Myocyte (in vitro differentiated cells): ENCODE data around the gene SERPINA1. TPM values are rescaled to one million over a fixed set of nuclear protein-coding genes. Genes with fewer than 3 reads are reported as not detected.

Experiments
- DNase-seq: peaks from one replicate; pipeline ENCODE4 v3.0.0-alpha.2; 2012; ENCODE audit warnings: low read depth
- total RNA-seq: library from RNA; depleted of rRNA; stranded (reverse); fragments of >200 nt; gene quantifications from 2 replicates; pipeline ENCODE4 v1.2.3, GENCODE V29; 2014

The SERPINA1 gene
- total RNA-seq, 1 donor from 2014 or later = not detected

- no peak for DNase-seq
Observed at GRCh38 chr14:94398182-94398479, 9.7 kb upstream of the SERPINA1 start.

- no peak for DNase-seq
Observed at GRCh38 chr14:94397289-94398181, 9.1 kb upstream of the SERPINA1 start.

- no peak for DNase-seq
Observed at GRCh38 chr14:94396628-94397225, 8.3 kb upstream of the SERPINA1 start.

DNA sequence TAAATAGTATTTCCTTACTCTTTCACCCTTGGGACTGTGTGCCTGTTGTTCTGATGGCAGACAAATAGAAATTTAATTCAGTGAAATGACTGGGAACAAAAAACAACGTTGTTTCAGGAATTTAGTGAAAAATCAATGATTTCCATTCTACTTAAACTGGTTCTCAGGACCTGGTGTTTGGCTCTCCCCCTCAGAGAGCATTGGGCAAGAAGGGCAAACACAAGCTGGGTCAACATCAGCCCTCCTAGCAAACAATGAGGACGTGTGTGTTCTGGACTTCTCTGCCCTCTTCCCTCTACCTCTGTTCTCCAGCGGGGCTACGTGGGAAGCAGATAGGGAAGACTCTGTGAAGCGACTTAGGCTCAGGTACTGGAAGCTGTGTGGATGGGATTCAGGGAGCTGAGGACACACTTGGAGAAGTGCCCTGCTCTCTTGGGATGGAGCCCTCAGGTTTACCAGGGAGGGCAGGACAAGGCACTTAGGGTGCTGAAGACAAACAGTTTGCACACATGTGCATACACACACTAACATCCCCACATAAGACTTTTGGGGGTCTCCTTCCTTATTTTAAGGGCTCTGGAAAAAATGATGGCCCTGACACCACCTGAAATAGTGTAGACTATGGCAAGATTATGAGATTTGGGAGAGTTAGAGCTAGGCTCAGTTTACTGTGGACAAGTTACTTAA is 7.6 kb upstream of the SERPINA1 start:
- no peak for DNase-seq

- no peak for DNase-seq
Observed at GRCh38 chr14:94395282-94395887, 7.0 kb upstream of the SERPINA1 start.

GRCh38 chr14:94394581-94395207 is 6.3 kb upstream of the SERPINA1 start:
- no peak for DNase-seq

- DNase-seq = no peak
Observed at GRCh38 chr14:94394025-94394493, 5.7 kb upstream of the SERPINA1 start.

DNA sequence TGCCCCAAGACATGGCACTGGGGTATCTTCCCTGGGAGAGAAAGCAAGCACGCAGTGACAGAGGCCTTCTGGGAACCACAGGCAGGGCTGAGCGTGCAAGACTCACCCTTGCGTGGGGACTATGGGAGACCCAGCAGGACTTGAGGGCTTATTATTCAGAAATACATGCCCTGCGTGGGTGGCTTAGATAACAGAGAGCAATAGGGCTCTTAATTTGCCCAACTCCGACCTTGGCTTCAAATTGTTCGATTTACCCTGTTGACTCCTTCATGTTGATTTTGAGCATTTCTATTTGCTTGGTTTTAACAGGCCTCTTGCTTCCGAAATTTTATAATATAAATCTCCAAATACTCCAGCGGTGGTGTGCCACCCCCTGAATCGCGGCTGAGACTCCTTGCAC is 5.1 kb upstream of the SERPINA1 start:
- no peak for DNase-seq

DNA sequence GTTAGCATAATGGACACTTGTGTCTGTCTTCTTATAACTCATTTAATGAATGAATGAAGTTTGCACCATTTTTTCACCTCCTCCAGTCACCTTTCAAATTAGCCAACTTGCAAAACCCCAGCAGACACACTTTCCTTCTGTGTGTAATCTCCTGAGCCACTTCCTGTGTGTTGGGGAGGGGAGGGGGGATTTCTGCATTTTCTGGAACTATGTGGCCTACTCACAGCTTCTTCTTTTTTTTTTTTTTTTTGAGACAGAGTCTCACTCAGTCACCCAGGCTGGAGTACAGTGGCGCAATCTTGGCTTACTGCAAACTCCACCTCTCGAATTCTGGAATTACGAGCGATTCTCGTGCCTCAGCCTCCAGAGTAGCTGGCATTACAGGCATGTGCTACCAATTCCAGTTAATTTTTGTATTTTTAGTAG is 4.1 kb upstream of the SERPINA1 start:
- DNase-seq = no peak

GRCh38 chr14:94391281-94391975 is 3.0 kb upstream of the SERPINA1 start:
- DNase-seq = no peak

- DNase-seq = no peak
Observed at GRCh38 chr14:94390372-94391086, 2.1 kb upstream of the SERPINA1 start.

DNA sequence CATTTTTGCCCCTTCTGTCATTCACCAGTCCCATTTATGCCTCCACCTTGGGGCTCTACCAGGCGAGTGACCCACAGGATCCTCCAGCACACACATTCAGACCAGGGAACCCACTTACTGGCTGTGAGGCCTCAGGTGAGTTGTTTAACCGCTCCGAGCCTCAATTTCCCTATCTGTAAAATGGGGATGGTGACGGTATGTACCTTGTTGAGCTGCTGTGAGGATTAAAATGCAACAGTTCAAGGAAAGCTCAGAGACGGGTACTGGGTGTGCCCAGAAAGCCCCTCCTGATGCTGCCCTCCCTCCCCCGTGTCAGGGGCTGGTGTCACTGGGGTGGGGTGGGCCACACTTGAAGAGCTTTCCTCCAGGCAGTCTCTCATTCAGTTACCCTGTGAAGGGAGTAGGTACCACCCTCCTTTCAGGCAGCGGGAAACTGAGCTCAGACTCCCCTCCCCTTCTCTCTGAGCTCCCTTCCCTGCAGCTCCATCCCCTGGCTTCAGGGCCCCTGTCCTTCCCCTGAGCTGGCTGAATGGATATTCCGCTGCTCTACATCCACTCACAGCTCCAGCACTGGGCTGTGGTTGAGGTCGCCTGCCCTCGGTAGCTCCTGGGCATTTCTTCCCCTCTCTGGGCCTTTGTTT is 1.4 kb upstream of the SERPINA1 start:
- no peak for DNase-seq

DNA sequence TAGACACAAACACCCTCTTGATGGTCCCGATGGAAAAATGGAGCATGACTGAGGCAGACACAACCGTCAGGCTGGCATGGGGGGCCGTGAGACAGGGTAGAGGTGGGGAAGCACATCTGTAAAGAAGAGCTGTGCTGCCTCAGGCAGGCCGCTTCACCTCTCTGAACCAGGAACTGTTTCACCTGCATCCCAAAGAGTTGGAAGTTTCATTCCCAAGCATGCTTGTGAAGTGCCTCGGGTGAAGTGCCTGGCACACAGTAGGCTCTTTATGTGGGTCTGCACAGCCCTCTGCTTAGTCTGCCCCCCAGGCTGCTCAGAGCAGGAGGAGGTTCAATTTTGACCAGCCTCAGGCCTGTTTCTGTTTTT is 685 bp upstream of the SERPINA1 start:
- no peak for DNase-seq

- DNase-seq = no peak
Observed at GRCh38 chr14:94388027-94388383, 397 bp downstream of the SERPINA1 start.

DNA sequence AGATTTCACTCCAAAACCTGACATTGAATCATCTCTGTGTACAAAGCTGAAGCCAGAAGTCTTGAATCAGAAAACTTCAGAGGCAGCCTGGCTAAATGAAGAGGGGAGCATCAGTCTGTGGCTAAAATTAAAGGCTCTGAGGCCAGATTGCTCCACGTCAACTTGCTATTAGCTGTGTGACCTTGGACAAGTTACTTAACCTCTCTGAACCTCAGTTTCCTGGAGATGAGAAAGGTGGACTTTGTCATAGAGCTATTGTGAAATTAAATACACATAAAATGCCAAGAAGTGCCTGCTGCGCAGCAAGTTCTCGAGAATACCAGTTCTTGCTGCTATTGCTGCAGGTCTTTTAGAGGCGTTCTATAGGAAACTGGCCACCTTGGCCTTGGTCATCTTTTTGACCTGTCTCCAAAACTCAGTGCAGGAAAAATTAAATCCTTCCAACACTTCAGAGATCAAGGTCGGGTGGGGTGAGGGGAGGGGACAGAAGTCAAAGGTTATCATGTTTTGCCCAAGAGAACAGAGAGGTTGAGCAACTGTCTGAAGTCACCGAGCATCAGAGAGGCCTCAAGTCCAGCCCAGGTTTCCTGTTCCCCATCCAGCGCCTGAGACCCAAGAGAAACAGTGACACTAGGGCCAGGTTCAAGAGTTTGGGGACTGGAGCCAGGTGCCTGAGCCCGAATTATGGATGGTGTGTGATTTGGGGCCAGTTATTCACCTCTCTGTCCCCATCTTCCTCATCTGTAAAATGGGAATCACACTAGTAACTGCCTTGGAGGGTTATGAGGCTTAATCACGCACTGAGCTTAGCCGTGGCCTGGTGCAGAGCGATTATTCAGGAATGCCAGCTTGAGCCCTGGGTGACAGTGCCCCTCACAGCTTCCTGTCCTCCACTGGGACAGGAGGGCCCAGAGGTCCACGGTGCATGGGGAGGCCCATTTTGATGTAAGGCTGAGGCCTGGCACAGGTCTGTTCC is 1.1 kb downstream of the SERPINA1 start:
- DNase-seq = no peak

- no peak for DNase-seq
Observed at GRCh38 chr14:94386085-94387031, 2.0 kb downstream of the SERPINA1 start.

DNA sequence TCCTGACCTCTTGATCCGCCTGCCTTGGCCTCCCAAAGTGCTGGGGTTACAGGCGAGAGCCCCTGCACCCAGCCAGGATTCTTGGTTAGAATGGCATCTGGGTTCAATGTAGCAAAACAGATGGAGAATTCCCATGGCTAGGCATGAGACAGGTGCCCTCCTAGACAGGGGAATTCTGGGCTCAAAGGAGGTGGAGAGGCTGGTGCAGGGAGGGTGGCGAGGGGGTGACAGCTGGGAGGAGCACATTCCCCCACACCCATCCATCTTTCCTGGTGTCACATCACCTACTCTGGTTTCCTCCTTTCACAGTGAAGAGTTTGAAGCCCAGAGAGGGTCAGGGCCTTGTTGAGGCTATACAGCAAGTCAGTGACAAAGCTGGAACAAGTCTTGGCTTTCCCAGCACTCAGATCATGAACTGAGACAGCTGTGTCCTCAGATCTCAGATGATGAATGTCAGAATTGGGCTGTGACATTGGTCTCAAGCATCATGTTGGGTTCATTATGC is 2.8 kb downstream of the SERPINA1 start:
- peak; percentile 52 for DNase-seq
